Measurements from ENCODE around the gene HIP1R. TPM values are rescaled to one million over a fixed set of nuclear protein-coding genes. Genes with fewer than 3 reads are reported as not detected.

Gene HIP1R
- total and polyA plus RNA-seq, 2 of the 4 experiments (the other 2 are of a cell fraction) = 13.8 to 18.5 TPM

GRCh38 chr12:122836027-122836921, 1.0 kb downstream of the HIP1R start (continued):
- TF ChIP-seq MAFK (IDR thresholded peaks at IDR 0.05; ENCODE audit: low read depth, low read length) = no peak
- no peak for TF ChIP-seq USF2 (IDR thresholded peaks at IDR 0.05; ENCODE audit: low read depth, low read length)
- no peak for TF ChIP-seq RAD21 (IDR thresholded peaks at IDR 0.05; ENCODE audit: low read length)
- no peak for TF ChIP-seq CHD1 (IDR thresholded peaks at IDR 0.05; ENCODE audit: low read depth, low read length)
- TF ChIP-seq MAZ (IDR thresholded peaks at IDR 0.05; ENCODE audit: borderline replicate concordance, low read depth, low read length) = no peak

Data from IMR-90 (cell line).